ENCODE data around the gene EWSR1.

The EWSR1 gene

DNA sequence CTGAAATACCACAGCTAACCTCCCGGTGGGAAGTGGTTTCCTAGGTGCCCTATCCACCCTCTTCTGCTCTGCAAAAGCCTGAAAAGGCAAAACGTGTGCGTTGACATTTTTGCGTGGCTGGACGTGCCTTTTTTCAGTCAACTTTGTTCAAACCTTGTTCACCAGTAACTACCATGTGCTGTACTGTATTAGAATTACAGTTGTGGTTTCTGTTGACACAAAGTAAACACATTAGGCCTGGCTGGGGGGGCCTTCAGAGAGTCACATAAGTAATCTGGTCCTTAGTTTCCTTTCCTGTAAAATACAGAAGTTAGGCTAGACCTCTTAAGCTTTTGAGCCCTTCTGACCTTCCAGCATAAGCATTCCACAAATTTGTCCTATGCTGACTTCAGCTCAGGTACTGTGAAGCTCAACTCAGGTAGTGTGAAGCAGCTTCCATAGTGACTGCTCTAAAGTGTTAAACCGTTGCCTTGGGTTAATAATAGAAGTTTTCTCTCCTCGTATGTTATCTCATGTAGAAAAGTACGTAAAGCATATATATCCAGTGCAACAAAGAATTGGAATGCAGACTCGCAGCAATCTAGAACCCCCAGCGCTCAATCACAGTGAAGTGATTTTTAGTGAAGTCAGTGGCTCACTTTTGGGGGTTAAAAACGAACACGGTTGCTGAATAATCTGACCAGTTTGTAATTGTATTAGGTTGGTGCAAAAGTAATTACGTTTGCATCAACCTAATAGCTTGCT, 1.8 kb downstream of the EWSR1 start:
- no peak for DNase-seq

DNA sequence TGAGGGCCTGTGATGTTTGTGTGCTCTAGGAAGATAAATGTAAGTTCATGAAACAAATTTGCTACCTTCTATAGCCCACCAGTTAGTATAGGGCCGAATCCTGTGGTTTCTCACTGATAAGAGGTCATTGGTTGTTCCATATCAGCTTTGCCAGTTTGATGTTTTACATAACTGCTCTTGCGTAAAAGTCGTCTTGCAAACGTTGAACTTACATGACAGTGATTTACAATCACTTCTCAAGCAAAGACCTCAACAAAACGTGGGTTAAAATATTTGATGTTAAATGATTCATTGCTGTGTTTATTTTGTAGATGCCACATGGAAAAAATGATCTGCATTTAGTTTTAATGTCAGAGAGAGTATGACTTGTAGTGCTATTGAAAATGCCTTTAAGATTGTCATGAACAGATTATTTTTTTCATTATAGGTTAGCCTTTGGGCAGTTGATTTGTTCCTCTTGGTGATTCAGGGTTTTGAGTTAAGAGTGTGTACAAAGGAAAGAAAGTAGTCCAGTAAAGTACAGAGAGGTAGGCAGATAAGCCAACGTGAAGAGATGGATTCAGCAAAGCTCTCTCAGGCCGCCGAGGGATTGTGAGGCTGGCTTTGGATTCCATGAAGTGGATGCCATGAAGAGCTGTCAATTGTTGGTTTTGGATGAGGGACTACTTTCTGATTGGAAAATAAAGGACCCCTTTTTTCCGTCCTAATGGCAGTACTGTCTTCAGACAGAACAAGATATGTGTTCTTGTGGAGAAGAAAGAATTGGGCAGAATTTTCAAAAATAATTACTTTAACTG, 2.6 kb downstream of the EWSR1 start:
- peak; percentile 46 for DNase-seq

DNA sequence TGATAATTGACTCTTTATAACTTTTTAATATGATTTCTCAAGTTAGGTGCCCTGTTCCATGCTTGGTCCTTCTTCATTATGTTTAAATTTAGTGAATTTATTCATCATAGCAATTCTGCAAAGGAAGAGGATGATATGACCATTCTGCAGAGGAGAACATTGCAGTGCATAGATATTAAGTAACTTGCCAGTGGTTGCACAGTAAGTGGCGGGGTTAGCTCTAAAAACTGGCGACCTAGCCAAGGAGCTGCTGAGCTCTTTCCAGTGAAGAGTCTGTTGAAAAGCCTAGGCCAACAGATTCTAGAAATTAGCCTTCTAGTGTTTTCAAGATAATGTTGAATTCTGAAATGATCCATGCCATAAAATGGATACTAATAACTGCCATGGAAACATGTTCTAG, 4.6 kb downstream of the EWSR1 start:
- DNase-seq: no peak

DNA sequence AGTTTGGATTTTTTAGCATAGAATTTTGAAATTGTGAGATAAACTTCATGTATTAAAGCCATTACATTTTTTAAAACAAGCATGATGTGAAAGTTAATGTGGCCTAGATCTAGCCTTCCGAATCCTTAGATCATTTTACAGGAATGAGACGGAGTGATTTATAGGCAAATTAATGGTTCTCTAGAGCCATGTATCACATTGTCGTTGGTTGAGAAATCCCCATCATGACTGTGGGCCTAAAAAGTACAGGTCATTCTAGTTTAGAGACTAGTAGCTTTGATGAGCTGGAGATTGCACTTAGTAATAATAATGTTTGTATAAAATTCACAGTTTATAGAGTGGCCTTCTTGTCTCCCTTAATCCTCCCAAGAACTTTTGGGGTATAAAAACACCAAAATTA, 7.1 kb downstream of the EWSR1 start:
- no peak for DNase-seq

GRCh38 chr22:29275819-29276565, 7.9 kb downstream of the EWSR1 start:
- DNase-seq: peak; percentile 43

GRCh38 chr22:29277927-29278326, 9.9 kb downstream of the EWSR1 start:
- DNase-seq: no peak

GRCh38 chr22:29284196-29284595, 16.1 kb downstream of the EWSR1 start:
- no peak for DNase-seq

- DNase-seq: no peak
Observed at GRCh38 chr22:29288837-29289236, 20.8 kb downstream of the EWSR1 start.

- DNase-seq: no peak
Observed at GRCh38 chr22:29290061-29290460, 22.0 kb downstream of the EWSR1 start.

- DNase-seq: no peak
Observed at GRCh38 chr22:29291215-29291614, 23.1 kb downstream of the EWSR1 start.

- DNase-seq: no peak
Observed at GRCh38 chr22:29292379-29292778, 24.3 kb downstream of the EWSR1 start.

GRCh38 chr22:29298641-29299040, 30.6 kb downstream of the EWSR1 start:
- no peak for DNase-seq

- DNase-seq: no peak
Observed at GRCh38 chr22:29299136-29299900, 31.2 kb downstream of the EWSR1 start.

- no peak for DNase-seq
Observed at GRCh38 chr22:29300467-29300806, 32.4 kb downstream of the EWSR1 start.

DNA sequence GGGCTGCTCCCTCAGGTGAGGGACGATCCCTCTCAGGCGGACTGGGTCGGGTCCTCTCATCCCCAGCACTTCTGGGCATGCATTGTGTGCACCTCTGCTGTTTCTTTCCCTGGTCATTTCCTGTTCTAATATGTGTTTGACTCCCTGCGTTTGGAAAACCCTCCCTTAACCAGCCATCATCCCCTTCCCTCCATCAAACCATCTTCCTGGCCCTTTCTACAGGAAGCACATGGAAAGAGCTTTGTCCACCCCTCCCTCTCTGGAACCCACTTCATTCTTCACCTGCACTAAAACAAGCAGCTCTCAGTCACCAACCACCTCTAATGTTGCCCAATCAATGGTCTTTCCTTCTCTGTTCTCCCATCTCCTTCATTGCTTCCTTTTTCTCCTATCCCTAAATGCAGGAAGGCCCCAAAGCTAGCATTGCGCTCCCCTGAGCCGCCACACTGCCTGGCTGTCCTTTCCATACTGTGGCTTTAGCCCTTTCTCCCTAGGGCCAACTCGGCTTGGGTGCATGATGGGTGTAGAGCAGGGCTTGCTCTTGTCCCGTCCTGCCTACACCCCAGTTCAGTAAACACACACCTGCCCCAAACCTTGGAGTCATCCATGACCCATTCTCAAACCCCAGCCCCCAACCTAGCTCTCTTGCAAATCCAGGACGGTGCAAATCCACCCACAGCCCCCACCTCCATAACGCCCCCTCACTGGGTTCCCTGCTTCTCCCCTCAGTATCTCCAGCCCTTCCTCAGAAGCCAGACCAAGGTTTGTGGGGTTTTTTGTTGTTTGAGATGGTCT, 32.9 kb downstream of the EWSR1 start:
- no peak for DNase-seq

DNA sequence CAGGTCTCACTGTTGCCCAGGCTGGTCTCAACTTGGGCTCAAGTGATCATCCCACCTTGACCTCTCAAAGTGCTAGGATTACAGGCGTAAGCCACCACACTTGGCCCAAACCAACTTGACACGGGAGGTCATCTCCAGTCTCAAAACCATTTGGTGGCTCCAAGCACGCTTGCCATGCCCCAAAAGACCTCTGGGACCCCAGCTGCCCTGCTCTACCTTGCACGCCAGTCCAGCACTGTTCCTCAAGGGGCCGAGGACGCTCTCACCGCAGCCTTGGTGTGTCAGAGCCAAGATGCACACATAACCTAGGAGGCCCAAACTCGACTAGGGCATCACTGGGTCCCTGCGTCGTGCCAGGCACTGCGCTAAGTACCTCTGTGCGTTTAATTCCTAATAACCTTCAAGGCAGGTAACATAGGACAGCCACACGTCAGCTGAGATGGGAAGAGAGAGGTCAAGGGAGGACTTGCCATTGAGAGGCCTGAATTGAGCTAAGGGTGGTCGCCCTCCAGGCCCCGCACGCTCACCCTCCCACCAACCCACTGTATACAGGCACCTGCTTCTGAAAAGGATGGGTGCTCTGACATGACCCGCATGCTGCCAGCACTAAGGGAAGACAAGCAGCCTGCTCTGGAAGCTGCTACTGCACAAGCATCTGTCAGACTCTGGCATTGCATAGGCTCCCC, 33.8 kb downstream of the EWSR1 start:
- no peak for DNase-seq

DNA sequence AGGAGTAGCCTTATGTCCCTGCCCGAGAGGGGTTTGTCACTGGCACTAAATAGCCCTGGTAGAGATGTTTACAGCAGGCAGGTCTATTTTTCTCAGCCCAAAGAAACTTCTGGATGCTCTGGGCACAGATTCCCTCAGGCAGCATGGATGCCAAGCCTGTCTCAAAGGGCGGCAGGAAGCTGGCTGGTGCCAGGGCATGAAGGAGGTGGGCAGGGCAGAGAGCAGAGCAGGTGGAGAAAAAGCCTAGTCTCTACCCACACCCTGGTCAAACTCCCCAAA, 34.3 kb downstream of the EWSR1 start:
- DNase-seq: no peak

DNA sequence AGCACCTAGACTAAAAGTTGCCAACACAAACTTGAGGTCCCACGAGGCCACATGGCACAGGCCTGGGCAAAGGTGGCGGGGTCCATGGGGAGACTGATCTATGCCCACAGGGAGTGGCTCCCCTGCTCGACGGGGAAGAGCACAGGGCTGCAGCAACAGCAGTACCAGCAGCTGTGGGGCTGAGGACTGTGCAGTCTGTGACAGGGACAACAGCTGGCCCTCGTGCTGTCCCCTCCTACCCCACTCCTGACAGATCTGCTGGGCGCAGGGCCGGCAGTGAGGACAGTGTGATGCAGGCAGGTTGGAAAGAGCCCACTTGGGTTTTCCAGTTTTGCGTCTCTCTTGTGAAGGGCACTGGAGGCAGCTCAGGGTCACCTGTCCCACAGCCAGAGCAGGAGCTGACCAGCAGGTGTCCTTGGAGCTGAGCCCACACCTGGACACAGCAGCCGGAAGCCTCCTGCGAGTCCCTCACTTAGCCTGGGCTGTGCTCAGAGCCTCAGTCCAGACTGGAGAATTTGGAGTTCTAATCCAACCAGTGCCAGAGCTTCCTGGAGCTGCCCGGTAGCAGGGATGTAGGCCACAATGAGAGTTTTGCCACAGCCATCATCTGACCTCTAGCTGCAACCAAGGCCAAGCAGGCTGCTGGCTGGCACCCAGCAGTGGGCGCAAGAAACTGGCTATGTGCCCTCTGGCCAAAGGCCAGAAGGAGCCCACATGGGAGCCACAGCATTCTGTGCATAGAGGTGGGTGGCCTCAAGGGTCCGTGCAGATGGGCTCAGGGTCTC, 34.8 kb downstream of the EWSR1 start:
- DNase-seq: no peak

- no peak for DNase-seq
Observed at GRCh38 chr22:29305836-29306174, 37.7 kb downstream of the EWSR1 start.

DNA sequence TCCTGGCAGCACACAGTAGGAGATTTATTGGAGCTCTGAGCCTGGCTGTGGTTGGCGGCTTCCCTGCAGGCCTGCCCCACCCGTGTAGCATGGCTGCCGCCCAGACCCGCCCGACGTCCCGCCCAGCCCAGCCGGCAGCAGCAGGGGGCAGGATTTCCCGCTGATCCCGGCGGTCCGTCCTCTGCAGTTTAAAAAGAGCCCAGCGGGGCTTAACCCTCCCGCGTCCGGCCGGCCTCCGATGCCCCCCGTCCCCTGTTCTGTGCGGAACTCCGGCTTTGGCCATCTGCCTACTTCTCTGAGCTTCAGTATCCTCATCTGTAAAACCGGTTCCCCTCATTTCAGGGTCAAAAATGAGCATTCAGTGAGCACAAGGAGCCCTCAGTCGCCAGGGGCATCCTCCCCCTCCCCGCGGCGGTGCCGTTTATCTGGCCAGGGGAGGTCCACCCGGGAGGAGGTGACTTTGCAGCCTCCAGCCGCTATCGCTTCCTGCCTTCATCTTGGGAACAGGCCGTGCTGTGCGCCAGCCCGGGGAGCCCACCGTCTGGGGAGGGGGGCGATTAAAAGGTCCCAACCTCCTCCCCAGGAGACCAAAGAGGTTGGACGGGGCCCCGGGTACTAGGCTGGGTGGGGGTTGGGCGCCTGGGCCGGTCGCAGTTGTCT, 38.2 kb downstream of the EWSR1 start, which contains the start of gene GAS2L1:
Gene GAS2L1, plus strand, starts transcription at position 476 of the 660 bp plus-strand sequence. CDS start 1,456 bp downstream, outside the sequence.
- DNase-seq: peak; percentile 80
